Activated T-cell treated with anti-CD3 and anti-CD28 coated beads, Interleukin-2, amount 50 U/mL, for 24 hours (primary cell): ENCODE data around the gene LMBRD1.
"Not testable (repeated sequence)": the region's sequence is repeated elsewhere in the genome, so short reads cannot be mapped to it uniquely, and the experiment has no call there.

Source experiments
- DNase-seq: peaks from one replicate; pipeline ENCODE4 v3.0.0-alpha.2; 2020
- H3K27ac Mint-ChIP-seq: 2 replicates; pipeline ENCODE4 v1.8.0; 2020; ENCODE audit warnings: mild to moderate bottlenecking, mixed read lengths
- H3K27me3 Mint-ChIP-seq: 2 replicates; pipeline ENCODE4 v1.8.0; 2020; ENCODE audit warnings: mixed read lengths
- H3K36me3 Mint-ChIP-seq: 2 replicates; pipeline ENCODE4 v1.8.0; 2020; ENCODE audit warnings: low read depth, mixed read lengths
- H3K4me1 Mint-ChIP-seq: 2 replicates; pipeline ENCODE4 v1.8.0; 2020; ENCODE audit warnings: low read depth, mixed read lengths
- H3K4me3 Mint-ChIP-seq: 2 replicates; pipeline ENCODE4 v1.8.0; 2020; ENCODE audit warnings: mild to moderate bottlenecking, moderate library complexity, mixed read lengths
- H3K9me3 Mint-ChIP-seq: 2 replicates; pipeline ENCODE4 v1.8.0; 2020; ENCODE audit warnings: mixed read lengths

LMBRD1 gene

DNA sequence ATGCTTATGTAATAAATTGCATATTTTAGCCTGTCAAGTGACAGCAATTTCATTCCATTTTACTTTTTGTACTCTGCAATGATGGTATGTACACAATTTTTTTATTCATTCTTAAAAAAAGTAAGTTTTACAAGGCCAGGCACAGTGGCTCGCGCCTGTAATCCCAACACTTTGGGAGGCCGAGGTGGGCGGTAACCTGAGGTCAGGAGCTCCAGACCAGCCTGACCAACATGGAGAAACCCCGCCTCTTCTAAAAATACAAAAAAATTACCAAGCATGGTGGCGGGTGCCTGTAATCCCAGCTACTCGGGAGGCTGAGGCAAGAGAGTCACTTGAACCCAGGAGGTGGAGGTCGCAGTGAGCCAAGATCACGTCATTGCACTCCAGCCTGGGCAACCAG lies 130.0 kb downstream of the LMBRD1 start:
- not testable (repeated sequence) for H3K9me3 Mint-ChIP-seq, H3K27me3 Mint-ChIP-seq, H3K4me3 Mint-ChIP-seq, H3K27ac Mint-ChIP-seq, H3K4me1 Mint-ChIP-seq, DNase-seq
- H3K36me3 Mint-ChIP-seq = peaks cover 13% of the 10 kb centered on the region

DNA sequence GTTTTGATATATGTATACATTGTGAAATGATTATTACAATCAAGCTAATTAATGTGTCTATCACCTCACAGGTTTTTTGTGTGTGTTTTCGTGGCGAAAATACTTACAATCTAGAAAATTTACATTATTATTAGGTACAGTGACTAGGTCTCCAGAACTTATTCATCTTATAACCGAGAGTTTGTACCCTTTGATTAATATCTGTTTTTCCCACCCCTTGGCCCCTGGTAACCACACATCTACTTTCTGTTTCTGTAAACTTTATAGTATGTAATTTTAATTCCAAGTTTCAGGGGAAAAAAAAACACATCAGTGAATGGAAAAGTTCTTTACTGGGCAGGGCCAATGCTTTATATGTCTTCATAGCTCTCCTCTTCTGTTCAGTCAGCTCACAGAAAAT lies 131.4 kb downstream of the LMBRD1 start:
- Mint-ChIP-seq H3K27ac (no peak overlapping the region), H3K36me3 (peaks cover 3% of the 10 kb centered on the region), H3K27me3 (peaks cover 8% of the 10 kb centered on the region), H3K4me3 (no peak overlapping the region), H3K9me3 (no peaks in the 10 kb centered on the region), H3K4me1 (peaks cover 6% of the 10 kb centered on the region)
- DNase-seq = no peak

DNA sequence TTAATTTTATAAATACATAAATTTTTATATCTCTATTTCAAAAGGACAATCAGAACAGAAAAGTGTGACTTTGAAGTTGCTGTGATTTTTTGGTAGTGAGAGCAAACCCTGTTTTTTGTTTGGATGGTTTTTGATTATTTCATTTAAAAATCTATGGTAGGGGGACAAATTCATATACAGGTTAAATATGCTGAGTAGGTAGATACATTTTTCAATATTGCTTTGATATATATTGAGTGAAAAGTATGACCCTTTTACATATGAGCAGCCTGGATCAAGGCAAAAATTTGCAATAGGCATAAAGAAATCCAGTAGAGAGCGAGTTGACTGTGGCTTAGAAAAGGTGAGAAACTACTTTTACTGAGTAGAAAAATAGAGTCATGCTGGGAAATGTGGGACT lies 132.3 kb downstream of the LMBRD1 start:
- Mint-ChIP-seq H3K4me1 (peaks cover 6% of the 10 kb centered on the region), H3K9me3 (no peaks in the 10 kb centered on the region), H3K27ac (no peak overlapping the region)

GRCh38 chr6:69663215-69663614 lies 133.6 kb downstream of the LMBRD1 start:
- Mint-ChIP-seq H3K4me1 (peaks cover 6% of the 10 kb centered on the region), H3K36me3 (no peaks in the 10 kb centered on the region), H3K27ac (no peak overlapping the region), H3K27me3 (peaks cover 30% of the 10 kb centered on the region), H3K4me3 (no peak overlapping the region), H3K9me3 (peaks cover 12% of the 10 kb centered on the region)
- no peak for DNase-seq

More for the DNA sequence above, 132.3 kb downstream of the LMBRD1 start:
- Mint-ChIP-seq H3K27me3 (peaks cover 17% of the 10 kb centered on the region), H3K4me3 (no peak overlapping the region), H3K36me3 (no peaks in the 10 kb centered on the region)
- DNase-seq = no peak

- H3K9me3 Mint-ChIP-seq = no peaks in the 10 kb centered on the region
- no peak overlapping the region for H3K4me3 Mint-ChIP-seq
- no peaks in the 10 kb centered on the region for H3K36me3 Mint-ChIP-seq
- H3K27ac Mint-ChIP-seq = no peak overlapping the region
- H3K4me1 Mint-ChIP-seq = no peaks in the 10 kb centered on the region
- no peak for DNase-seq
- H3K27me3 Mint-ChIP-seq = peaks cover 20% of the 10 kb centered on the region
These were observed 146.1 kb downstream of the LMBRD1 start for GRCh38 chr6:69650703-69651102.

- H3K27me3 Mint-ChIP-seq = peaks cover 10% of the 10 kb centered on the region
- H3K36me3 Mint-ChIP-seq = no peaks in the 10 kb centered on the region
- H3K4me3 Mint-ChIP-seq = no peak overlapping the region
- H3K9me3 Mint-ChIP-seq = no peaks in the 10 kb centered on the region
- no peak overlapping the region for H3K27ac Mint-ChIP-seq
- no peaks in the 10 kb centered on the region for H3K4me1 Mint-ChIP-seq
- DNase-seq = no peak
These were observed 149.1 kb downstream of the LMBRD1 start for GRCh38 chr6:69647726-69648125.

- peaks cover 29% of the 10 kb centered on the region for H3K27me3 Mint-ChIP-seq
- H3K36me3 Mint-ChIP-seq = no peaks in the 10 kb centered on the region
- no peak overlapping the region for H3K4me3 Mint-ChIP-seq
- H3K4me1 Mint-ChIP-seq = no peaks in the 10 kb centered on the region
- no peak overlapping the region for H3K27ac Mint-ChIP-seq
- H3K9me3 Mint-ChIP-seq = no peaks in the 10 kb centered on the region
- no peak for DNase-seq
These were observed 153.1 kb downstream of the LMBRD1 start for GRCh38 chr6:69643688-69644087.

DNA sequence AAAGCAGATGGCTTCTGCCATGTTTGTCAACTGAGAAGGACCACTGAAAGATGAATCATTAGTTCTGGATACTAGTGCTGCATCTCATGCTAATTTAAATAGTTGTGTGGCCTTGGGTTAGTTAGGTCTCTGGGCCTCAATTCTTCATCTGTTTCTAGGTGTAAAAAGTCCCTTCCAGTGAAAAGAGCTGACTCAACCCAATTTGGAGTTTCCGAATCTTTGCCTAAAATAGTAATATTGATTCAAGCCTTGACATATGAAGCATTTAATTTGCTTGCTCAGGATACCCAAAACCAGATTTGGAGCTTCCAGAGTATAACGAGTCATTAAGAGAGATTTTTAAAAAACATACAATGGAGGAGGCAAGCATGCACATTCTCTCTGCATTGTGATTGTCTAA lies 163.9 kb downstream of the LMBRD1 start:
- Mint-ChIP-seq H3K27me3 (peaks cover 4% of the 10 kb centered on the region), H3K9me3 (no peaks in the 10 kb centered on the region), H3K36me3 (no peaks in the 10 kb centered on the region), H3K4me1 (peaks cover 11% of the 10 kb centered on the region), H3K4me3 (no peak overlapping the region), H3K27ac (no peak overlapping the region)
- no peak for DNase-seq

- Mint-ChIP-seq H3K36me3 (no peaks in the 10 kb centered on the region), H3K27ac (no peak overlapping the region), H3K4me3 (no peak overlapping the region), H3K4me1 (peaks cover 11% of the 10 kb centered on the region), H3K27me3 (peaks cover 6% of the 10 kb centered on the region), H3K9me3 (no peaks in the 10 kb centered on the region)
- DNase-seq = no peak
These were observed 165.1 kb downstream of the LMBRD1 start for GRCh38 chr6:69631552-69632346.

- Mint-ChIP-seq H3K9me3 (no peaks in the 10 kb centered on the region), H3K27me3 (peaks cover 8% of the 10 kb centered on the region), H3K27ac (no peak overlapping the region), H3K36me3 (no peaks in the 10 kb centered on the region), H3K4me1 (peaks cover 11% of the 10 kb centered on the region), H3K4me3 (no peak overlapping the region)
- DNase-seq = no peak
These were observed 166.0 kb downstream of the LMBRD1 start for GRCh38 chr6:69630767-69631166.

DNA sequence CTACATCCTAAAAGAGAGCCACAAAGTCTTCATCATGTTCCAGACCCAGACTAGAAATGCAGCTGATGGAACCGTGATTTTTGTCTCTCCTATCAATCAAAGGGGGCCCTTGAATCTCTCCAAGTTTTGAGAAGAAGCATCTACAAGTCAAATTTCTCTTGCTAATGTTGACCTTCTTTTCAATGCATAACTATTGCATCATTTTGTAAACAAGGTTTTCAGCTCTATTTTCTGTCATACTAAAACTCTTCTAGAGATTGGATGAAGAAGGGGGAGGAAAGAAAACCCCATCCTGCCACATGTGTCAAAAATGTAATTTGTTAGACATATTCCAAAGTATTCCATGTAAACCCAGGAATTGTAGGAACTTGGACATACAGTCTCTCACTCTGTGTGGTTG lies 169.2 kb downstream of the LMBRD1 start:
- no peaks in the 10 kb centered on the region for H3K36me3 Mint-ChIP-seq
- peaks cover 11% of the 10 kb centered on the region for H3K4me1 Mint-ChIP-seq
- H3K27me3 Mint-ChIP-seq = peaks cover 8% of the 10 kb centered on the region
- H3K4me3 Mint-ChIP-seq = no peak overlapping the region
- H3K9me3 Mint-ChIP-seq = no peaks in the 10 kb centered on the region
- no peak for DNase-seq
- no peak overlapping the region for H3K27ac Mint-ChIP-seq

DNA sequence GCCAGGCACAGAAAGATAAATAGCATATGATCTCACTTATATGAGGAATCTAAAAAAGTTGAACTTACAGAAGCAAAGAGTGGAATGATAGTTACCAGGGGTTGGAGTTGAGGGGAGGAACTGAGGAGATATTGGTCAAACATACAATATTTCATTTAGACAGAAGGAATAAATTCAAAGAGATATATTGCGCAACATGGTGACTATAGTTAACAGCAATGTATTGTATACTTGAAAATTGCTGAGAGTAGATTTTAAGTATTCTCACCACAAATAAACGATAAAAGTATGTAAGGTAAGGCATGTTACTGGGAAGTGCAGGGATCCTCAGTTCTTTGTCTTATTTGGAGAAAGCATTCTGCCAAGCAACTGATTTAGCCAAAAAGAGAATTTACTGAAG lies 171.9 kb downstream of the LMBRD1 start:
- no peak for DNase-seq
- H3K27me3 Mint-ChIP-seq = peaks cover 8% of the 10 kb centered on the region
- no peak overlapping the region for H3K4me3 Mint-ChIP-seq
- H3K36me3 Mint-ChIP-seq = no peaks in the 10 kb centered on the region
- no peaks in the 10 kb centered on the region for H3K9me3 Mint-ChIP-seq
- no peak overlapping the region for H3K27ac Mint-ChIP-seq
- H3K4me1 Mint-ChIP-seq = no peaks in the 10 kb centered on the region
